HG03439 (cell line): ENCODE results near the gene CNTNAP2.
"Not testable (repeated sequence)": the region's sequence is repeated elsewhere in the genome, so short reads cannot be mapped to it uniquely, and the experiment has no call there.

Source experiments
- ATAC-seq: cut with Tn5 transposase; IDR thresholded peaks from one replicate; pipeline ENCODE4 v1.9.1; 2021; ENCODE audit warnings: mild to moderate bottlenecking, moderate library complexity; ENCODE audit not compliant: unreplicated experiment

CNTNAP2 gene

GRCh38 chr7:147796581-147796980 is 1680.0 kb downstream of the CNTNAP2 start:
- no peak for ATAC-seq

DNA sequence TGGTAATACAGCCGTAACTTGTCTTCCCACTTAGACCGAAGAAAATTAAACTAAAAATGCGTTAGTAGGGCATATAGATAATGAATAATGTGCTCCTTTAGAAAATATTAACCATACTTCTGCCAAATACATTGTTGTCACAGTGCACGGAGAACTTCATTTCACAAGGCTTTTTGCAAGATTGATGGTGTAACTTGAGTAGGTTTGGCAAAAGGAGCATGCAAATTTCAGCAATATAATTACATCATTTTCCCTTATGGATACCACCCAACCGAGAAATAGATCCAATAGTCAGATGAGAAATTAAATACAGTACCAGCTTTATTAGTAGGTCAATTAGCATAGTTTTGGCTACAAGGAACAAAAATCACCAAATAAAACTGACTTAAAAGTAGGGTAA is 1681.4 kb downstream of the CNTNAP2 start:
- ATAC-seq = no peak

DNA sequence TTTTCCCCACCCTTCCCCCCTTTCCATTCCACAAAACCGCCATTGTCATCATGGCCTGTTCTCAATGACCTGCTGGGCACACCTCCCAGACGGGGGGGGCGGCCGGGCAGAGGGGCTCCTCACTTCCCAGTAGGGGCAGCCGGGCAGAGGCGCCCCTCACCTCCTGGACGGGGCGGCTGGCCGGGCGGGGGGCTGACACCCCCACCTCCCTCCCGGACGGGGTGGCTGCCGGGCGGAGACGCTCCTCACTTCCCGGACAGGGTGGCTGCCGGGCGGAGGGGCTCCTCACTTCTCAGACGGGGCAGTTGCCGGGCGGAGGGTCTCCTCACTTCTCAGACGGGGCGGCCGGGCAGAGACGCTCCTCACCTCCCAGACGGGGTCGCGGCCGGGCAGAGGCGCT is 1685.2 kb downstream of the CNTNAP2 start:
- not testable (repeated sequence) for ATAC-seq

DNA sequence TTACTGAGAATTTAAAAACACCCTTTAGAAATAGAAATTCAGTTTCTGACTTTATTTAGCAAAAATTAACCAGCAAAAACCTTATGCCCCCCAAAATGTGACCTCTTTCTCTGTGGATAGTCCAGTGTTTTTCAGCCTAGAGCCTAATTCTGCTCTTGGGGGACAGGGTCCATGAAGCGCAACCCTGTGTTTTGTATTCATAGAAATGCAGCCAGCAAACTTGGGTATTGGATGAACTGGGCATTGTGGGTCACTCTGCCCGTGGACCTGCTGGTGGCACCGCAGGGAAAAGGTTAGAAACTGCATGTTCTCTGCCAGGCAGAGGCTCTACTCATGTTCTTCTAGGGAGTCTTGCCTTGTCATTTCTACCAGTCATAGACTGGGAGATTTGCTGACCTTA is 1686.5 kb downstream of the CNTNAP2 start:
- ATAC-seq = no peak

DNA sequence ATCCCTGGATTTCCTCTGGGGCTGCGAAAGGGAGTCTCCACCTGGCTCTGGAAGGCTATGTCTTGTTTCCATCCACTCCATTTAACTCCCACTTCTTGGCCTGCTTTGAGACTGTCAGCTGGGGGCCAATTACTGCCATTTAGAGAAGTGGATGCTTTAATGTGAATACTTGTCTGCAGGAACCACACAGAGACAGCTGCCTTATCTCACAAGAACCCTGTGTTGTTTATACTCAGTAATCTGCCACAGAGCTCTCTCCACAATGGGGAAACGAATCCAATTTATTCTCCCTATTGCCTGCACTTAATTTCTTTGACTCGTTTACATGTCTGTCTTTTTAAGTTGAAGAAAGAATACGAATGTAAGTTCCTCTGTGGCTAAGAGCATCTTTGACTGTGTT is 1687.0 kb downstream of the CNTNAP2 start:
- ATAC-seq = no peak

DNA sequence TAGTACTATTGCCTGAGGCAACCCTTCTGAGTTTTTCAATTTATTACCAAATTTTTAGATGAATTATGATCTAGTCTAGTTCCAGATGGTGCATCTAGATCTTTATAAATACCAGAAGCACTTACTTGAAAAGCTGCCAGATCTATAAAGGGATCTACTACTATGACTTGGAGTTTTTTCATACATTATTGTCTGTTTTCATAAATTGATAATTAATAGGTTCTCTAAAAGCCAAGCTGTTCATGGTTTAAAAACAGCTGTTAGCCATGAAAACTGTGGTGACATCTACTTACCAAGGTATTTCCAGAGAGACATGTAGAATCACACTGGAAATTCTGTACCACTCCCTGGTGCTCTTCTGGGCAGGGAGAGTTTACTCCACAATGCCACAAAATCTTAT is 1687.4 kb downstream of the CNTNAP2 start:
- ATAC-seq = no peak

DNA sequence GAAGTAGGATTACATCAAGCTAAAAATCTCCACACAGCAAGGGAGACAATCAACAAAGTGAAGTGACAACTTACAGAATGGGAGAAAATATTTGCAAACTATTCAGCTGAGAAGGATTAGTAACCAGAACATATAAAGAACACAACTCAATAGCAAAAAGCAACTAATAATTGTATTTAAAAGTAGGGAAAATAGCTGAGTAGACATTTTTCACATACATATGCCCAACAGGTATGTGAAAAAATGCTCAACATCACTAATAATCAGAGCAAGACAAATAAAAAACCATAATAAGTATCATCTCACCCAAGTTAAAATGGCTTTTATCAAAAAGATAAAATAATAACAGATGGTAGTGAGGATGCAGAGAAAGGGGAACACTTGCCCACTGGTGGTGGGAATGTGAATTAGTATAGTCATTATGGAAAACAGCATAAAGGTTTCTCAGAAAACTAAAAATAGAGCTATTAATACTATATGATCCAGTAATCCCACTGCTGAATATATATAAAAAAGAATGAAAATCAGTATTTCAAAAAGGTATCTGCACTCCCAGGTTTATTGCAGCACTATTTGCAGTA is 1689.5 kb downstream of the CNTNAP2 start:
- ATAC-seq = no peak

GRCh38 chr7:147809786-147810185 is 1693.2 kb downstream of the CNTNAP2 start:
- ATAC-seq = no peak

GRCh38 chr7:147810269-147810668 is 1693.7 kb downstream of the CNTNAP2 start:
- ATAC-seq = no peak

DNA sequence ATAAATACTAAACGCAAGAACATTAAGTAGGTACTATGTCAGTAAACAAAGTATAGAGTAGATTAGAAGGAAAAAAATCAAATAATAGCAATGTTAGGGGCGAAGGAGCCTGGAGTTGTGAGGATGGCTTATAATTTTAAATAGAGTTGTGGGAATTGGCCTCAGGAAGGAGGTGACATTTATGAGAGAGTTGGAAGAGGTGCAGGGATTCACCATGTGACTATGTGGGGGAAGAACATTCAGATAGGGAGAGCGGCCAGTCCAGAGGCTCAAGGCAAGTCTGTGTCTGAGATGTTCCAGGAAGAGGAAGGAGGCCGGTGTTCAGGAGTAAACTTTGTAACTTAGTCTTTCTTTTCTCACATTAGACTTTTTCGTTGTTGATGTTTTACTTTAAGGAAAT is 1695.3 kb downstream of the CNTNAP2 start:
- no peak for ATAC-seq

GRCh38 chr7:147813316-147813715 is 1696.7 kb downstream of the CNTNAP2 start:
- ATAC-seq = no peak

DNA sequence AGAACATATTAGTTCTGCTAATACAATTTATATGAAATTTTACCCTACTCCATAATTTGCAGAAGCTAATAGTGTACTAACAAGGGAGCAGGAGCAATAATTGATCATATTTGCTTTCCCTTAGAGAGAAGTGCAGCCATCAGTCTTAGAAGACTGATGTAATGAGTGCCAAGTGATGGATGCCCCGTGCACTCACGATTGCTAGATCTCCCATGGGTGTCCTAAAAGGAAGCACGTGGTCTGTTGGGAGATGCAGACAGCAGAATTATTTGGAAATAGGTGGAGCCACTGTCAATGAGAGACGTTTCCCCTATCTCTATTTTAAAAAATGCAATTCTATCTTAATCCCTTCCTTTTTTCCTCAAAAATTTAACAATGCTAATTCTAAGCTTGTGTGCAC is 1701.7 kb downstream of the CNTNAP2 start:
- ATAC-seq = no peak

DNA sequence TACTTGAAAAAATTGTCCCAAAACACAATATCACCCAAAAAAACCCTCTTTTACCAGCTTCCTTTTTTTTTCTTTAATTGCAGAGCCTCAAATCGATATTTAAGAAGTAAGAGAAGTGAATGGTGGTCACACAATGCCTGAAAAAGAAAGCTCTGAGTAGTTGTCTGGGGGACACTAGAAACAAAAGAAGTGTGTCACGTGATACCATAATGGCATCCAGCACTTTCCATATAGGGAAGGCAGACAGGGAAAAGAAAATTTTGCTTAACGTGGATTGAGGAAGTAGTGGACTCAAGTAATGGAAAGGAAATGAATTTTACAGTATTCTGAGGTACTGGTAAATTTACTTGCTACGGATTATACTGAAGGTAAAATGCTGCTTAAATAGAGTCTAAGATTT is 1708.1 kb downstream of the CNTNAP2 start:
- ATAC-seq = no peak

DNA sequence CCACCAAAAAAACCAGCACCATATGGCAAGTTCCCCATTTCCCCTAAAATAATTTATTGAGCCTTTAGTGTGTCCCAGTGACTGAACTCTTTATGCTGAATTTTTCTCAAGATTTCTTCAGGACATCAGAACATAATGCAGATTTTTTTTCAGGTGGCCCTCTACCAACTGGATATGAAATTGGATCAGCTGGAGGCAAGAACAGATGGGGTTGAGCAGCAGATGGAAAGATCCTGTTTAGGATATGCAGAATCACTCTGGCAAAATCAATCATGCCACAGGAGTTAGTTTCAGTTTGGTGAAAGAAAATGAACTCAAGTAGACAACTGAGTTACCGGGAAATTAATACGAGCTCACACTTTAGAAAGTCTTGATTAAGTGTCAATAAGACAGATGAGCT is 1712.4 kb downstream of the CNTNAP2 start:
- no peak for ATAC-seq

- ATAC-seq = no peak
These were observed 1717.0 kb downstream of the CNTNAP2 start for GRCh38 chr7:147833557-147833956.

DNA sequence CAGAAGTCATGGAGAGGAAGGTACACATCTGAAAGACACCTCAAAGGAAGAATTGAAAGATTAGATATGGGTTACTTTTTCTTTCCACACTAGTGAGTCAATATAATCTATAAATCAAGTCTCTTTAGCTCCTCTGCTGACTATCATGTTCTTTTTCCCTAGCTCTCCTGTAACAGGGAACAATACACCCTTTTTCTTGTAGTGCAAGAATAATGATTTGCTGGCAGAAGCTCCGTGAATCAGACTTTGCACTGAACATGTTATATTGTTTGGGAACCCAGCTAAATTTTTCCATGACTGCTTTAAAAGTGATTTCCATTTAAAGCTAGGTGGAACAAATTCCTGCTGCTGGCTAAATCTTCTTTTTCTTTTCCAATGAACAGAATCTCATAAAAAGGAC is 1717.4 kb downstream of the CNTNAP2 start:
- no peak for ATAC-seq

GRCh38 chr7:147852833-147853232 is 1736.2 kb downstream of the CNTNAP2 start:
- no peak for ATAC-seq

DNA sequence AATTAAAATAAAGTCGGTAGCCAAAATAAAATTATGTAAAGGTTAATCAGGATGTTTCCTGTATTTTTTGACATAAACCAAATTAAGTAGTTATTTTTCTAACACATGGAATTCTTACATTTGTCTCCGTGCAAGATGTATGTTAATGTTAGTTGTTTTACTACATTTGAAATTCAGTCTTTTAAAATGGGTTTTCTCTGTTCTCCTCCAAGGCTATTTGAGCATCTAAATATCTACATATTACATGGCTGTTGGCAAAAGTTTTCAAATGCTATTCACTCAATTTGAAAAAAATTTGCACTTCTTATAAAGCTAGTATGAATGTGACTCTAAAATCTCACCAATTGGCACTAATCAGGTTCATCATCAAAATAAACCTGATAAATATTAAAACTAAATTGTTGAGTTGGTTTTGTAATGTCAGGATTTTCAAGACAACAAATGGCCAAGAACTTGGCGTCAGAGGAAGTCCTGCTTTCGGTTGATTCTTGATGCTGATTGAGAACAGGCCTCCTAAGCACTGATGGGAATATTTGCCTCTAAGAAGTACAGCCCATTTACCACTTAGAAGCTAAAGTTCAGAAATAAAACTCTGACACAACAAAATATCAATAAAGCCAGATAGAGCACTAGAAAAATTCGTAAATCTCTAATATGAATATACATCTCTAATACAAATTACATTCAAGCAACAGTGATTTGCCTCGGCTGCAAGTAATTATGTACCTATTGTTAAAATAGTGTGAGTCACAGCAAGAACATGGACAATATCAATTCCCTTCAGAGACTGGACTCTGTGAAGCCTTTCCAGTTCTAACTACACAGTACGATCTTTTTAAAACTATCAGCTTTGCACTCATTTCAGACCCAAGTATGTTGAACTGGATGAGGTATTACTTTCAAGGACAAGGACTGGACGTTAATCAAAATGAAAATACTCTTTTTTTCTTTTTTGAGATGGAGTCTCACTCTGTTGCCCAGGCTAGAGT is 1740.8 kb downstream of the CNTNAP2 start:
- ATAC-seq = no peak

DNA sequence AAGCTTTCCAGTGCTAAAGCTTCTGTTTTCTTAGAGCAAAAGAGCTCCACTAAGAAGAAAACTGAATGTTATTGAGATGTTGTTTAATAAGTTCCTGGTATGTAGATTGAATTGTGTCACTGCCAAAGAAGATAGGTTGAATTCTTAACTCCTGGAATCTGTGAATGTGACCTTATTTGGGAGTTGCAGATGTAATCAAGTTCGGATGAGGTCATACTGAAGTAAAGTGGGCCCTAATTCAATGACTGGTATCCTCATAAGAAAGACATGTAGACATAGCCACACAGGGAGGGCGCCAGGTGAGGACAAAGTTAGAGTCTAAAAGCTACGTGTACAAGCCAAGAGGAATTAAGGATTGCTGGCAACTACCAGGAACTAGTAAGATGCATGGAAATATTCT is 1741.8 kb downstream of the CNTNAP2 start:
- no peak for ATAC-seq

DNA sequence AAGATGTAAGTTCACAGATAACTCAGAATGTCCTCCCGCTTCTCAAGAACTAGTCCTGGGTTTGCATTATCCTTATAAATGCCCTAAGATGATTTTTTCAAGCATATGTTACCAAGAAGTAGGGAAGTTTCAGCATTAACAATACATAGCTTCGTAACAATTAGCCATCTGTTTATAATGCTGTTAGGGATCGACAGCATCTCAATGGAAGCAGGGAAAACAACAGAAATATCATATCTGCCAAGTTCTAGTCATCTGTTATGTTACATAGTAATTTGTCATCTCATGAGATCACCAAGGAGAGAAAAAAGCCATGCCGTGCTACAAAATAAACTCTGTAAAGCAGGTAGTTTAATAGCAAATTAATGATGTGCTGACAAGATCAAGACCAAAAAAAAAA is 1742.4 kb downstream of the CNTNAP2 start:
- no peak for ATAC-seq

DNA sequence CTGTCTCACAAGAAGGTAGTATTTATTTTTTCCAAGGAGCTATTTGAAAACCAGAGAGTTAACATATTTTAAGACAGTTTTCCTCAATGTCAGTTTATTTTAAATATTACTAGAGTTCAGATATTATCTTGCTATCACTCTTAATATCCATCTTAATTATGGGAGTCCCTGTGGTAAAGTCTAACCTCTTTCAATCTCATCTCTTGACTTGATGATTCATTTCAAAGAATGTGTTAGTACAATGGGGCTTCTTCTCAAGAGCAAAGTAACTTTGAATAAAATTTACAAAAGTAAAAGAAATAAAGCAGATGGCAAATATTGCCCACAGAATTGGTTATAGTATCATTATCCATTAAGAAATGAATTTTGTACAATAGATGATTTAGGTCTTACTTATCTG is 1742.9 kb downstream of the CNTNAP2 start:
- no peak for ATAC-seq

- ATAC-seq = no peak
These were observed 1744.6 kb downstream of the CNTNAP2 start for GRCh38 chr7:147861058-147861716.
